ENCODE results near the gene ZBTB42. TPM values are rescaled to one million over a fixed set of nuclear protein-coding genes. Genes with fewer than 3 reads are reported as not detected.
"Not testable (repeated sequence)": the region's sequence is repeated elsewhere in the genome, so short reads cannot be mapped to it uniquely, and the experiment has no call there.

The ZBTB42 gene
- total RNA-seq, 1 experiment from 2014 or later = 9.5 TPM

GRCh38 chr14:104819361-104819781 lies 18.5 kb downstream of the ZBTB42 start:
- Histone ChIP-seq H3K36me3 (replicated peaks; ENCODE audit: control insufficient read depth, insufficient read depth, low read length) (no peaks in the 10 kb centered on the region), H3K27me3 (ENCODE audit: control insufficient read depth, insufficient read depth, low read length) (no peaks in the 10 kb centered on the region; the same call in 1 of the 2 replicates), H3K4me3 (ENCODE audit: insufficient read depth, low read depth, low read length) (no peak overlapping the region)
- peak; percentile 26 for DNase-seq

GRCh38 chr14:104820669-104821228 lies 19.8 kb downstream of the ZBTB42 start:
- peaks cover 4% of the 10 kb centered on the region for H3K27me3 ChIP-seq (ENCODE audit: control insufficient read depth, insufficient read depth, low read length)
- no peaks in the 10 kb centered on the region for H3K36me3 ChIP-seq (replicated peaks; ENCODE audit: control insufficient read depth, insufficient read depth, low read length)
- DNase-seq = peak; percentile 92
- no peak overlapping the region for H3K4me3 ChIP-seq (ENCODE audit: insufficient read depth, low read depth, low read length)

- Histone ChIP-seq H3K4me3 (ENCODE audit: insufficient read depth, low read depth, low read length) (no peak overlapping the region), H3K27me3 (ENCODE audit: control insufficient read depth, insufficient read depth, low read length) (peaks cover 4% of the 10 kb centered on the region), H3K36me3 (replicated peaks; ENCODE audit: control insufficient read depth, insufficient read depth, low read length) (no peaks in the 10 kb centered on the region)
- DNase-seq = no peak
These were observed 20.5 kb downstream of the ZBTB42 start for GRCh38 chr14:104821229-104821945.

GRCh38 chr14:104821971-104822608 lies 21.2 kb downstream of the ZBTB42 start:
- no peaks in the 10 kb centered on the region for H3K36me3 ChIP-seq (replicated peaks; ENCODE audit: control insufficient read depth, insufficient read depth, low read length)
- H3K27me3 ChIP-seq (ENCODE audit: control insufficient read depth, insufficient read depth, low read length) = peaks cover 5% of the 10 kb centered on the region
- DNase-seq = peak; percentile 28
- no peak overlapping the region for H3K4me3 ChIP-seq (ENCODE audit: insufficient read depth, low read depth, low read length)

DNA sequence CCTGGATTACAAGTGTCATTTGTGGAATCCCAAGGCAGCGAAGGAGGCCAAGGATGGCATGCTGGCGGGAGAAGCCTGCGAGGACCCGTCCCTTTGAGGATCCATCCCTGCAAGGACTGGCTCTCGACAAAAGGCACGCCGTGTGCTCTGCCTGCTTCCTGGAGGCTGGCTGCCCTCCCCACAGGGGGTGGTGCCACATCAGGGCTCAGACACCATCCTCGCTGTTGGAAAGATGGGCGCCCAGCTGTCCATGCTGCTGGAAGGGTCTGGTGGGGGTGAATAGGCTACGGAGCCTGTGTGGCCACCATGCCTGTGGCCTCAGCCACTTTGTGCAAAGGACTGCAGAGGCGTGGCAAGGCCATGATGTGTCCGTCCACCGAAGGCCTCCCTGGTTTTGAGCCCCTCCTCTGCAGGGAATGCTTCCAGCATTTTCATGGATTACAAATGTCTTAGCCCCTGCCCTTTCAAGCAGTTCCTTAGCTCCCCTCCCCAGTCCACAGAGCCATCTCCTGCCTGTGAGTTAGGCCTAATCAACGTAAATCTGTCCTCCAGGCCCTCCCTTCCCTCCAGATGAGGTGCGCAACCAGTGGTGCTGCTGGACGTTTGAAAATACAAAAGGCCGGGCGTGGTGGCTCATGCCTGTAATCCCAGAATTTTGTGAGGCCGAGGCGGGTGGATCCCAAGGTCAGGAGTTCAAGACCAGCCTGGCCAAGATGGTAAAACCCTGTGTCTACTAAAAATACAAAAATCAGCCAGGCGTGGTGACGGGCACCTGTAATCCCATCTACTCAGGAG lies 22.1 kb downstream of the ZBTB42 start:
- peak; percentile 18 for DNase-seq
- Histone ChIP-seq H3K4me3 (ENCODE audit: insufficient read depth, low read depth, low read length) (no peak overlapping the region), H3K36me3 (replicated peaks; ENCODE audit: control insufficient read depth, insufficient read depth, low read length) (no peaks in the 10 kb centered on the region), H3K27me3 (ENCODE audit: control insufficient read depth, insufficient read depth, low read length) (peaks cover 9% of the 10 kb centered on the region)

- no peaks in the 10 kb centered on the region for H3K36me3 ChIP-seq (replicated peaks; ENCODE audit: control insufficient read depth, insufficient read depth, low read length)
- peaks cover 10% of the 10 kb centered on the region for H3K27me3 ChIP-seq (ENCODE audit: control insufficient read depth, insufficient read depth, low read length)
- H3K4me3 ChIP-seq (ENCODE audit: insufficient read depth, low read depth, low read length) = no peak overlapping the region
- DNase-seq = no peak
These were observed 23.6 kb downstream of the ZBTB42 start for GRCh38 chr14:104824353-104824997.

DNA sequence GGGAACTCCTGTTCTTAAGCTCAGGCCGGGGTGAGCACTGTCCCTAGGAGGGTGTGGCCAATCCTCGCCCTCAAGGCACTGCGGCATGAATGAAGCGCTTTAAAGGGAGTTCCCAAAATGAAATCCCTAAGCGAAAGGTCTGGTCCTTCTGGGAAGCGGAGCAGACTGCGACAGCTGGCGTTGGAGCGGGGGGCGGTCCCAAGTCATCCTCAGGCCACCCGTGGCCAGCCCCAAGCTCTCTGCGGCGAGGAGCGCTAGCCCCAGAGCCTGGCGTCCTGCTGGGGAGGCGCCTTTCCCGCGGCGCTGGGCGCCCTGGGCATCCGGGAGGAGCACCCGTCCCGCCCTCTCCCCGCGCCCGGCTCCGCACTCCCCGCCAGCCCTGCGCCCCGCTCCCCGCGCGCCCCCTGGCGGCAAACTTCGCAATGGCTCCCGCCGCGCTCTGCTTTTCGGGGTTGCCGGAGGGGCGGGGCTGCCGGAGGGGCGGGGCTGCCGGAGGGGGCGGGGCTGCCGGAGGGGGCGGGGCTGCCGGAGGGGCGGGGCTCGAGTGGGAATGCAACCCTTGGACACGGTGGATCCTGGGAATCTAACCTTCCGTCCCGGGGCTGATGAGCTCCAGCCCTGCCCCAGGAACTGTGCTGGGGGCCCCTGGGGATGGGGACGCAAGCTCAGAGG lies 25.4 kb downstream of the ZBTB42 start:
- peaks cover 10% of the 10 kb centered on the region for H3K27me3 ChIP-seq (ENCODE audit: control insufficient read depth, insufficient read depth, low read length)

GRCh38 chr14:104826861-104827176 lies 25.9 kb downstream of the ZBTB42 start:
- peak overlapping the region; percentile 45 for H3K4me3 ChIP-seq (ENCODE audit: insufficient read depth, low read depth, low read length)
- no peak for DNase-seq
- peaks cover 10% of the 10 kb centered on the region for H3K27me3 ChIP-seq (ENCODE audit: control insufficient read depth, insufficient read depth, low read length)
- H3K36me3 ChIP-seq (replicated peaks; ENCODE audit: control insufficient read depth, insufficient read depth, low read length) = no peaks in the 10 kb centered on the region

More for the DNA sequence above, 25.4 kb downstream of the ZBTB42 start:
- peak overlapping the region; percentile 71 for H3K4me3 ChIP-seq (ENCODE audit: insufficient read depth, low read depth, low read length)
- peak; percentile 99 for DNase-seq
- no peaks in the 10 kb centered on the region for H3K36me3 ChIP-seq (replicated peaks; ENCODE audit: control insufficient read depth, insufficient read depth, low read length)

- peaks cover 10% of the 10 kb centered on the region for H3K27me3 ChIP-seq (ENCODE audit: control insufficient read depth, insufficient read depth, low read length)
- DNase-seq = peak; percentile 98
- H3K4me3 ChIP-seq (ENCODE audit: insufficient read depth, low read depth, low read length) = peak overlapping the region; percentile 45
- no peaks in the 10 kb centered on the region for H3K36me3 ChIP-seq (replicated peaks; ENCODE audit: control insufficient read depth, insufficient read depth, low read length)
These were observed 26.5 kb downstream of the ZBTB42 start for GRCh38 chr14:104827177-104828055.

GRCh38 chr14:104830781-104831180 lies 29.9 kb downstream of the ZBTB42 start:
- Histone ChIP-seq H3K27me3 (ENCODE audit: control insufficient read depth, insufficient read depth, low read length) (peaks cover 6% of the 10 kb centered on the region), H3K4me3 (ENCODE audit: insufficient read depth, low read depth, low read length) (no peak overlapping the region), H3K36me3 (replicated peaks; ENCODE audit: control insufficient read depth, insufficient read depth, low read length) (no peaks in the 10 kb centered on the region)
- peak; percentile 26 for DNase-seq

- H3K4me3 ChIP-seq (ENCODE audit: insufficient read depth, low read depth, low read length); H3K36me3 ChIP-seq (replicated peaks; ENCODE audit: control insufficient read depth, insufficient read depth, low read length); DNase-seq; H3K27me3 ChIP-seq (ENCODE audit: control insufficient read depth, insufficient read depth, low read length): not testable (repeated sequence)
These were observed 35.5 kb downstream of the ZBTB42 start for GRCh38 chr14:104836171-104836935.

- DNase-seq = no peak
- peaks cover 40% of the 10 kb centered on the region for H3K27me3 ChIP-seq (ENCODE audit: control insufficient read depth, insufficient read depth, low read length)
- no peaks in the 10 kb centered on the region for H3K36me3 ChIP-seq (replicated peaks; ENCODE audit: control insufficient read depth, insufficient read depth, low read length)
- no peak overlapping the region for H3K4me3 ChIP-seq (ENCODE audit: insufficient read depth, low read depth, low read length)
These were observed 40.8 kb downstream of the ZBTB42 start for GRCh38 chr14:104841730-104842129.
